ENCODE measurements around the gene ABO. TPM values are rescaled to one million over a fixed set of nuclear protein-coding genes. Genes with fewer than 3 reads are reported as not detected.
"Not testable (repeated sequence)": the region's sequence is repeated elsewhere in the genome, so short reads cannot be mapped to it uniquely, and the experiment has no call there.

The ABO gene
- 16.3 TPM for total RNA-seq

- no peak for DNase-seq (ENCODE audit: low spot score)
Measured at GRCh38 chr9:133275105-133276000, at the start of gene ABO. ABO (minus strand) TSS chr9:133275201.

GRCh38 chr9:133323991-133324703 is 49.1 kb upstream of the ABO start:
- DNase-seq (ENCODE audit: low spot score) = no peak

DNA sequence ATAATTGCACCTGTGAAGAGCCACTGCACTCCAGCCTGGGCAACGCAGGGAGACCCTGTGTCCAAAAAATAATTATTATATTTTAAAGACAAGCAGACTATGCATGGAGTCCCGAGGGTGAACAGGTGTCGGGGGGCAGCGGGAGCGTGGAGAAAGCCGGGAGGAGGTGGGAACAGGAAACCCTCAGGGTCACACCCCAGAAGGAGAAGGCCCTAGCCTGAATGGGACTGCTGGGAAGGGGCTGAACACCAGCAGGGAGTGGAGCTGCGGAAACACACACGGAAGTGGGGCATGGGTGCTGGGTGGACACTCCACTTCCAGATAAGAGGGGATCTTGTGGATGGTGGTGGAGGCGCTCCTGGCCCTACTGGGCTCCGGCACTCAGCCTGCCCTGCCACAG is 48.2 kb upstream of the ABO start:
- no peak for DNase-seq (ENCODE audit: low spot score)

- DNase-seq (ENCODE audit: low spot score) = no peak
Measured at GRCh38 chr9:133322701-133323100, 47.7 kb upstream of the ABO start.

GRCh38 chr9:133321411-133321935 is 46.5 kb upstream of the ABO start:
- DNase-seq (ENCODE audit: low spot score) = no peak

DNA sequence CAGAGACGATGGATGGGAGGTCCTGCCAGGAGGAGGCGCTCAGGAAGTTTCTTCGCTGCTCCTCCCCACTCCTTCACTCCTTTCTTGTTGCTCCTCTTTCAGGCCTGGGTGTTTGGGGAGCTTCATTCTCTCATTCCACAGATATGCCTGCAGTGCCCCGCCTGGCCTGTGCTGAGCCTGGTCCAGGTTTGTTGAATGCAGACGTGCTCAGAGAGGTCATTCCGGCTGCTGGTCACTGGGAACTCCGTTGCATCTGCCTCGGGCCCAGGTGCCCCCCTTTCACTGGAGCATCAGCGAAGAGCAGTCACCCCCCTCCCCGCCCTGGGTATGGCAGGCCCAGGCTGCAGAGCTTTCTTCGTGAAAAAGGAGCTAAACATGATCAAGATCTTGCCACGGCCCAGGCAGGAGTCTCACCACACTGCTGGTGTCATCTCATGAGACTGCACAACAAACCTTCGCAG is 45.5 kb upstream of the ABO start:
- DNase-seq (ENCODE audit: low spot score) = no peak

DNA sequence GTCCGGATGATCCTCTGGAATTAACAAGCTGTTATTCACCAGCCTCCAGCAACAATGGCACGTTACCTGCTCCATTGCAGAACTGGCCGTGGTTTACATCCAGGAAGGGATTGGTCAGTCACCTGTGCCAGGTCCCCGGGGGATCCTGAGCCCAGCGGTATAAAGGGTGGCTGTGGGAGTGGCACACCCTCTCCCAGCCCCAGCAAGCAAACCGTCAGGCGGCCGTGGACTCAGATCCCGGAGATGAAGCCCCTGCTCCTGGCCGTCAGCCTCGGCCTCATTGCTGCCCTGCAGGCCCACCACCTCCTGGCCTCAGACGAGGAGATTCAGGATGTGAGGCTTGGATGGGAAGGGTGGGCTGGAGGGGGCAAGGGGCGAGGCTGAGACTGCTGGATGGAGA is 42.5 kb upstream of the ABO start:
- DNase-seq (ENCODE audit: low spot score) = not testable (repeated sequence)

- no peak for DNase-seq (ENCODE audit: low spot score)
Measured at GRCh38 chr9:133315997-133316396, 41.0 kb upstream of the ABO start.

DNA sequence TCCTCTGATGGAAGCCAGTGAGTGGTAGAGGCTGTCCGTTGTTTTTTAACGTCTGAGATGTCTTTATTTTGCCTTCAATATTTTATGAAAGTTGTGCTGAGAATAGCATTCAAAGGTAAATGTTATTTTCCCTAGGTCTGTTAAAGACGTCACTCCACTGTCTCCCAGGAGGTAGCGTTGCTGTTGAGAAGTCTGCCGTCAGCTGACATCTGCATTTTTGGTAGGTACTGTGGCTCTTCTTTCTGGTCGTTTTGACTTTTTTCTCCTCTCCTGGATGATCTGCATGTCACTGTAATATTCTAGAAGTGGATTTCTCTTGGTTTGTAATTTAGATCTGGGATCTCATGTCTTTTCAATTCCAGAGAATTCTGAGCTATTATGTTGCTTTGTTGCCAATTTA is 34.6 kb upstream of the ABO start:
- DNase-seq (ENCODE audit: low spot score) = no peak

- no peak for DNase-seq (ENCODE audit: low spot score)
Measured at GRCh38 chr9:133307301-133307700, 32.3 kb upstream of the ABO start.

GRCh38 chr9:133306242-133307204 is 31.5 kb upstream of the ABO start:
- DNase-seq (ENCODE audit: low spot score) = no peak

GRCh38 chr9:133305731-133306130 is 30.7 kb upstream of the ABO start:
- no peak for DNase-seq (ENCODE audit: low spot score)

- no peak for DNase-seq (ENCODE audit: low spot score)
Measured at GRCh38 chr9:133304477-133305377, 29.7 kb upstream of the ABO start.

DNA sequence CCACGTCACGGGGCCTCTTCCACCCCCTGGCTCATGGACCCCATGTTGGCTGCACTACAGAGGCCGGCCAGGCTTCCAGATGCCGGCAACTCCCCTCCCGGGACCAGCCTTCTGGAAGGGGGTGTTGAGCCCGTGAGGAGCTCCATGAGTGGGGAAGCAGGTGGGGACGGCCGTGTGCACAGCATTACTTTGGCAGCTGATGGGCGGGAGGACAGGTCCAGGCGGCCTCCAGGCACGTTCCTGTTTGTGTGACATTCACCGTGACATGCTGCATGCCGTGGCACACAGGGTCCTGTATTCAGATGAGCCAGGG is 29.1 kb upstream of the ABO start:
- DNase-seq (ENCODE audit: low spot score) = no peak

DNA sequence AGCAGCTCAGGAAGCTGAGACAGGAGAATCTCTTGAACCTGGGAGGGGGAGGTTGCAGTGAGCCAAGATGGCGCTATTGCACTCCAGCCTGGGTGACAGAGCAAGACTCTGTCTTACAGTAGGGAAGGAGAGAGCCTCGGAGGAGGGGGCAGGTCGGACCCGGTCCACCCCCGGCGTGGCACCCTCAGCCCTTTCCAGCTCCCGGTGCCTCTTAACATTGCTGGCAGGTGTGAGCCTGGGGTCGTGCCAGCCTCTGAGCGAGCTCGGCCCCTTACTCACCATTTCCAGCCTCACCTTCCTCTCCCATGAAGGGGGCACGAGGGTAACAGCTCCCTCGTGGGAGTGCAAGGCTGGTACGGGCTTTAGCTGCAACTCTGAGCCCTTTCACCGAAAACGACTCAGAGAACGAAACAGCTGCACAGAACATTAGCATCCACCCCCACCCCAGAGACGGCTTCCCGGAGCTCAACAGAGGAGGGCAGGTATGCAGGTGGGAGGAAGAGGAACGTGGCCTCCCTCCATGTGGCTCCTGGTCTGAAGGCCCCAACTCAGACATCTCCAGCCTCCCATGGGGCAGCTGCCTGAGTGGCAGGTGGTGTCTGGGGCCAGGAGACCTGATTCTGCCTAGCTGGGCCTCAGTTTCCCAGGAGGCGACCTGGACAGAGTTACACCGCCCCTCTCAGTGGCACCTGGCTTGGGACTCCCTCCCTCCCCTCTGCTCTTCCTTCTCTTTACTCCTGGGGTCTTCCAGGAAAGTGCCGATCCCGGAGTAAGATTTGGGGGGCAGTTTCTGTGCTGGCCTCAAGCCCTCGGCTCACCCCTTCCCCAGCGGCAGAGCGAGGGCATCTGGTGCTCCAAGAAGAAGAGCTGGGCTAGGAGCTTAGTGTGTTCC is 28.5 kb upstream of the ABO start:
- no peak for DNase-seq (ENCODE audit: low spot score)

DNA sequence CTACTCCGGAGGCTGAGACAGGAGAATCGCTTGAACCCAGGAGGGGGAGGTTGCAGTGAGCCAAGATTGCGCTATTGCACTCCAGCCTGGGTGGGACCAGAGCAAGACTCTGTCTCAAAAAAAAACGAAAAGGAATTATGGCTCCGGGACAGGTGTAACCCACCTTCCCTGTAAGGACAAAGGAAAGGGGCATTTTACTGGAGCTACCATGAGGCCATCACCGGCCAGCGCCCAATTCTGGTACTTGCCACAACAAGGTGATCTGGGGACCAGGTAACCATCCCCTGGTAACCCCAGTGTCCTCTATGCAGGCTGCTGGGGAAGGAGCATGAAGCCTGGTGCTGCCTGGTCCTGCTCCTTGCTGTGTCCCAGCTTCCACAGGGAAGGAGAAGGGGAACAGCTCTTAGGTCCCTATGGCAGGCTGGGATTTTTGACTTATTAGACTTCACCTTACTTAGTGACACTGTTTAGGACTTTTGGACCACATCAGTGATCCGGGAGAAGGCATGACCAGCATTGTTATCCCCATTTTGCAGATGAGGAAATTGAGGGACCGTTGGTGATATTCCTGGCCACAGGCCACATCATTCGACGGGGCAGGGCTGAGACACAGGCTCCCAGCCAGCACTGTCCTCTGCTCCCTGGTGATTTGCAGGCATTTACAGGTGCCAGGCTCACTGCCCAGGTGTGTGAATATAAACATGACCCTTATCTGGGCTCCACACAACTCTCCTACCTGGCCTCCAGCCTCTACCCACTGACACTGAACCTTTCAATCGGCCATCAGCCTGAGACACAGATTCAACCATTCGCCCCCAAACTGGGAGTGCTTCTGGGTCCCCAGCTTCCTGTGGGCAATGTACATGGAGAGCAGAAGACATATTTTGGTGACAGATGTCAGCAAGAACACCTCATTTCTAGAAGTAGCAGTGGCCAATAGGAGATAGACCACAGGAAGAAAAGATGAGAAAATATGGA is 26.5 kb upstream of the ABO start:
- DNase-seq (ENCODE audit: low spot score) = no peak

GRCh38 chr9:133299996-133300395 is 25.0 kb upstream of the ABO start:
- not testable (repeated sequence) for DNase-seq (ENCODE audit: low spot score)

DNA sequence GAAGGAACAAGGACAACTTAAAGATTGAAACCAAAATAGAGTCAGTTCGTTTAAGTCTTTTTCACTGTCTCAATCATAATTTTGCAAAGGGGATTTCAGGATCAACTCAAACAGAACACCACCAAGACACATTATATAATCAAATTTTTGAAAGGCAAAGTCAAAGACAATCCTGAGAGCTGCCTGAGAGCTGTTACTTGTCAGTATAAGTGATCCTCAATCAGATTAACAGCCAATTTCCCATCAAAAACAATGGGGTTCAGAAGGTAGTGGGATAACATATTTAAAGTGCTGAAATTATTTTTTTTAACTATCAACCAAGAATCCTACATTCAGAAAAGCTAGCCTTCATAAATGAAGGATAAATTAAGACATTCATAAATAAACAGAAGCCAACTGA is 19.3 kb upstream of the ABO start:
- DNase-seq (ENCODE audit: low spot score) = no peak
